HL-60 (cell line): ENCODE data around the gene CALB2.

ENCODE experiments used
- DNase-seq, 2 experiments: peaks; one replicate each; pipeline ENCODE4 v3.0.0-alpha.2; 2010 to 2020; ENCODE audit warnings: low read depth in 1 of 2, low spot score in 1 of 2
- H3K27ac ChIP-seq: fragments of 250-450 bp; sonication (Bioruptor Pico); replicated peaks from 2 replicates; pipeline ENCODE4 v1.5.1; 2020; ENCODE audit warnings: mild to moderate bottlenecking, moderate library complexity
- H3K27me3 ChIP-seq: fragments of 250-450 bp; sonication (Bioruptor Pico); 2 replicates; pipeline ENCODE4 v1.5.1; 2021; ENCODE audit warnings: mild to moderate bottlenecking, moderate library complexity; ENCODE audit not compliant: insufficient read depth, poor library complexity, severe bottlenecking
- H3K4me3 ChIP-seq: replicated peaks from 2 replicates; pipeline ENCODE4 v1.5.1; 2011; ENCODE audit warnings: mild to moderate bottlenecking, control low read depth, low read length; ENCODE audit not compliant: insufficient read depth
- CTCF ChIP-seq: IDR thresholded peaks from one replicate; pipeline ENCODE4 v1.5.1; 2011; ENCODE audit warnings: low read length, control low read depth, inconsistent platforms; ENCODE audit not compliant: insufficient read depth
- GABPA ChIP-seq: IDR thresholded peaks from 2 replicates; pipeline ENCODE4 v1.6.1; 2012; ENCODE audit warnings: low read depth
- POLR2AphosphoS5 ChIP-seq: IDR thresholded peaks from 2 replicates; pipeline ENCODE4 v1.6.1; 2012; ENCODE audit warnings: low read depth
- SPI1 ChIP-seq: IDR thresholded peaks from 2 replicates; pipeline ENCODE4 v1.6.1; 2012; ENCODE audit warnings: low read depth, mild to moderate bottlenecking, borderline replicate concordance
- TF ChIP-seq, protein P1 (sequence below): IDR thresholded peaks from 2 replicates; pipeline ENCODE4 v1.6.1; 2012; ENCODE audit warnings: low read depth; ENCODE audit not compliant: insufficient replicate concordance

Gene CALB2

GRCh38 chr16:71352466-71352865 is 6.1 kb upstream of the CALB2 start:
- DNase-seq: no peak
- H3K4me3 ChIP-seq: no peak overlapping the region
- no peak overlapping the region for H3K27ac ChIP-seq
- TF ChIP-seq CTCF (no peak), POLR2AphosphoS5 (no peak), SPI1 (no peak), GABPA (no peak)
- TF ChIP-seq, protein P1, sequence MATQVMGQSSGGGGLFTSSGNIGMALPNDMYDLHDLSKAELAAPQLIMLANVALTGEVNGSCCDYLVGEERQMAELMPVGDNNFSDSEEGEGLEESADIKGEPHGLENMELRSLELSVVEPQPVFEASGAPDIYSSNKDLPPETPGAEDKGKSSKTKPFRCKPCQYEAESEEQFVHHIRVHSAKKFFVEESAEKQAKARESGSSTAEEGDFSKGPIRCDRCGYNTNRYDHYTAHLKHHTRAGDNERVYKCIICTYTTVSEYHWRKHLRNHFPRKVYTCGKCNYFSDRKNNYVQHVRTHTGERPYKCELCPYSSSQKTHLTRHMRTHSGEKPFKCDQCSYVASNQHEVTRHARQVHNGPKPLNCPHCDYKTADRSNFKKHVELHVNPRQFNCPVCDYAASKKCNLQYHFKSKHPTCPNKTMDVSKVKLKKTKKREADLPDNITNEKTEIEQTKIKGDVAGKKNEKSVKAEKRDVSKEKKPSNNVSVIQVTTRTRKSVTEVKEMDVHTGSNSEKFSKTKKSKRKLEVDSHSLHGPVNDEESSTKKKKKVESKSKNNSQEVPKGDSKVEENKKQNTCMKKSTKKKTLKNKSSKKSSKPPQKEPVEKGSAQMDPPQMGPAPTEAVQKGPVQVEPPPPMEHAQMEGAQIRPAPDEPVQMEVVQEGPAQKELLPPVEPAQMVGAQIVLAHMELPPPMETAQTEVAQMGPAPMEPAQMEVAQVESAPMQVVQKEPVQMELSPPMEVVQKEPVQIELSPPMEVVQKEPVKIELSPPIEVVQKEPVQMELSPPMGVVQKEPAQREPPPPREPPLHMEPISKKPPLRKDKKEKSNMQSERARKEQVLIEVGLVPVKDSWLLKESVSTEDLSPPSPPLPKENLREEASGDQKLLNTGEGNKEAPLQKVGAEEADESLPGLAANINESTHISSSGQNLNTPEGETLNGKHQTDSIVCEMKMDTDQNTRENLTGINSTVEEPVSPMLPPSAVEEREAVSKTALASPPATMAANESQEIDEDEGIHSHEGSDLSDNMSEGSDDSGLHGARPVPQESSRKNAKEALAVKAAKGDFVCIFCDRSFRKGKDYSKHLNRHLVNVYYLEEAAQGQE: no peak
- H3K27me3 ChIP-seq: no peaks in the 10 kb centered on the region

GRCh38 chr16:71352963-71353460 is 5.5 kb upstream of the CALB2 start:
- TF ChIP-seq CTCF (no peak), SPI1 (no peak), GABPA (no peak), POLR2AphosphoS5 (no peak)
- TF ChIP-seq, protein P1: no peak
- Histone ChIP-seq H3K27me3 (no peaks in the 10 kb centered on the region), H3K27ac (no peak overlapping the region), H3K4me3 (no peak overlapping the region)
- no peak for DNase-seq

DNA sequence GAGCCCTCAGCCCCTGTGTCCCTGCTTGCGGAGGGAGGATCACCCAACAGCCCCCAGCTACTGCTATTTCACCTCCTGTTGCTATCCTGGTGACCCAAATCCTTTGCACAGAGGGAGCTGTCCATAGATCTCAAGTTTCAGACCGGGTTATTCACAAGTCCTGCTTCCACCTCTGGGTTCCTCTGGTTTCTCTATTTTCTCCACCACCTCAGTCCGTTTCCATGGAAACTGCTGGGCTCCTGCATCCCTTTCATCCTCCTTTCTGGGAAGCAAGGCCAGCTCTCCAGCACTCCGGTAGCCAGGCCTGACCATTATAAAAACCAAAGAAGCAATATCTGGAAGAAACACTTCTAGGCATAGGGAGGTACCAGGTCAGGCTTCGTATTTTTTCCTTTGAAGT is 4.8 kb upstream of the CALB2 start:
- DNase-seq: no peak
- H3K27me3 ChIP-seq: no peaks in the 10 kb centered on the region
- TF ChIP-seq POLR2AphosphoS5 (no peak), SPI1 (no peak), GABPA (no peak), CTCF (no peak)
- TF ChIP-seq, protein P1: no peak
- H3K4me3 ChIP-seq: no peak overlapping the region
- no peak overlapping the region for H3K27ac ChIP-seq
